ENCODE results near the gene B4GALT3. TPM values are rescaled to one million over a fixed set of nuclear protein-coding genes. Genes with fewer than 3 reads are reported as not detected.

Gene B4GALT3
- total and polyA plus RNA-seq, 2 donors = 15.3 to 21.5 TPM

DNA sequence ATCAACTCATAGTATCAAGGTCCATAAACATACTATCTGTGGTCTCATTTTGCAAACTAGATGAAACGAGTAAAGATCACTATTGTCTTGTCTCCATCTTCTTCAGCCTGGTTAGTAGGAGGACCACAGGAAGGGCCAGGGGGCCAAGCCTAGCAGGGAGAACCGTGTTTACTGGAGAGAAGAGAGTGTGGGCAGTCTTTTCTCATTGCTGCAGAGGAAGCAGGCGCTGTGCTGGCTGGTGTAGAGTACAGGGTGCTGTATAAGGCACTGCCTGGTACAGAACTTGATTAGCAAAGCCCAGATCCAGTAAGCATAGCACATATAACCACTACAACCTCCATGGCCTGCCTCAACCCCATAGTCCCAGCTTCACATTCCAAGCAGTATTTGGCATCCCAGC is 10.0 kb upstream of the B4GALT3 start:
- Histone ChIP-seq H3K4me1 (ENCODE audit: insufficient read depth) (no peaks in the 10 kb centered on the region), H3K27ac (ENCODE audit: low read depth) (no peak overlapping the region), H3K36me3 (ENCODE audit: insufficient read depth) (no peaks in the 10 kb centered on the region), H3K4me3 (ENCODE audit: low read depth, low read length) (no peak overlapping the region)
- WGBS = 72% methylated on average over 3 of the region's 3 CpGs
- no peak for DNase-seq (ENCODE audit: extremely low spot score)

DNA sequence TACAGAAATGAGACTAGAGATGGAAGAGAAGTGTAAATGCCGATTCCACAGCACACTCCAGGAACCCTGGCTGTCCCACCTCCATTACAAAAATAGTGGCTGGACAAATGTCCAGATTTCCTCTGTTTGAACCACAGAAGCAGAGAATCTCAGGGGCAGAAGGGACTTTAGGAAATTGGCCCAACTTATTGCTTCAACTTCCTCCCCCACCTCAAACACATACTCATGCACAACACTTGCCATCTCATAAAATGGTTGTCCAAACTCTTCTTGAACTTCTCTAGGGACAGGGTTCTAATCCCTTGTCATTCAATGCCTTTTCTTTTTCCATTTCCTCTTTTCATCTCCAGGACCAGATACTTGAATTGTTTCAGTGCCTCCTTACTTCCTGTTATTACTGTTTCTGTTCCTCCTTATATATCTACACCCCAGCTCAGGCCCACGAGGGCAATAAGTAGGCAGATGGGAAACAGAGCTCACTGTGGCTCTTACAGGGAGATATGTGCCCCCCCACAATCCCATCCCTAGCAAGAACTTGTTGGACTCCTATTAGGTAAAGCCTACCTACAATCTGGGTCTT is 8.5 kb upstream of the B4GALT3 start:
- Histone ChIP-seq H3K4me3 (ENCODE audit: low read depth, low read length) (no peak overlapping the region), H3K36me3 (ENCODE audit: insufficient read depth) (no peaks in the 10 kb centered on the region), H3K4me1 (ENCODE audit: insufficient read depth) (no peaks in the 10 kb centered on the region), H3K27ac (ENCODE audit: low read depth) (no peak overlapping the region)
- no peak for DNase-seq (ENCODE audit: extremely low spot score)
- 30% methylated on average over 2 of the region's 2 CpGs for WGBS

DNA sequence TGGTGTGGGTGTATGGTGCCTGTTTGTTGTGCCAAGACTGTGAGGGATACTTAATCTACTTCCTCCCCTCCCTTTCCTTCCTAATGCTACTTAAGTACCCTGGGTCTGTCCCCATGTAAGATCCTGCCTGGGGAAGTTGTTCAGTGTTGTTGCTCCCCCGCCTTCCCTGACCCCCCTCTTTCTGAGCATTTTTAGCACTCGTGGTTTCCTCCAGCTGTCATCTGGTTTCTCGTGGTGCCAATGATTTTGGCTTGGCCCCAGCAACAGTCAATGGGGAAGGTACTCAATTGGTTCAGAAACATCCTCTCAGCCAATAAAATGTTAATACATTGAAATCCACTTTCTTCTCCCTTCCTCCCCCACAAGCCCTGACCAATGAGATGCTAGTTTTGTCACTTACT is 8.0 kb upstream of the B4GALT3 start:
- DNase-seq (ENCODE audit: extremely low spot score) = no peak
- no peaks in the 10 kb centered on the region for H3K4me1 ChIP-seq (ENCODE audit: insufficient read depth)
- no peak overlapping the region for H3K27ac ChIP-seq (ENCODE audit: low read depth)
- 17% methylated on average over 3 of the region's 3 CpGs for WGBS
- no peak overlapping the region for H3K4me3 ChIP-seq (ENCODE audit: low read depth, low read length)
- H3K36me3 ChIP-seq (ENCODE audit: insufficient read depth) = no peaks in the 10 kb centered on the region

DNA sequence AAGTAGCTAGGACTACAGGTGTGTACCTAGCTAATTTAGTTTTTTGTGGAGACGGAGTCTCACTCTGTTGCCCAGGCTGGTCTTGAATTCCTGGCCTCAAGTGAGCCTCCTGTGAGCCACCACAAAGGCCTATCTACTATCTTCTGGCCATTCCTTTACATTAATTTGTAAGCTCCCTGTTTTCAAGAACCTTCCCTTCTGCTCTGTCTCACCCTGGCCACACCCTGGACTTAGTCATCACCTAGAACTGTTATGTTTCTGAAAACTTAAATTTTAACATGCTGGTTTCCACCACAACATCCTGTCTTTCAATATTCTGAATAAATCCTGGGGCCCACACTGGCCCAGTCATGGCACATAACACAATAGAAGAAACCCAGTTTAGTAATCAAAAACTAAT is 4.9 kb upstream of the B4GALT3 start:
- WGBS = 91% methylated on average over 1 of the region's 1 CpG
- H3K27ac ChIP-seq (ENCODE audit: low read depth) = no peak overlapping the region
- H3K36me3 ChIP-seq (ENCODE audit: insufficient read depth) = no peaks in the 10 kb centered on the region
- no peaks in the 10 kb centered on the region for H3K4me1 ChIP-seq (ENCODE audit: insufficient read depth)
- no peak overlapping the region for H3K4me3 ChIP-seq (ENCODE audit: low read depth, low read length)
- DNase-seq (ENCODE audit: extremely low spot score) = no peak

DNA sequence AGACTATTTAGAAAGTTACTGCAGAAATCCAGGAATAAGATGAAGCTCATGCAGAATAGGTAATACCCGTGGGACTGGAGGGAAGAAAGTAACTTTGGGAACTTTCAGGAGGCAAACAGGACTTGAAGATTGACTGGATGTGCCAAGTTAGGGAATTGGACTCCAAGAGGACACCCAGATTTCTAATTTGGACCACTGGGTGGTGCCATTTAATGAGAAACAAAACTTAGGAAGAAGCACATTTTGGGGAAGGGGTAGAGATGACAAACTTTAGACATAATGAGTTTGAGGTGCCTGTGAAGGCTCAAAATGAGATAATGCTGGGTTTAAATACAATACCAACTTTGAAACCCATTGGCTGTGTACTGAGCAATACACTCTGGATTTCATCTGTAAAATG is 3.3 kb upstream of the B4GALT3 start:
- no peak for DNase-seq (ENCODE audit: extremely low spot score)
- no peak overlapping the region for H3K27ac ChIP-seq (ENCODE audit: low read depth)
- WGBS = 68% methylated on average over 1 of the region's 1 CpG
- no peaks in the 10 kb centered on the region for H3K36me3 ChIP-seq (ENCODE audit: insufficient read depth)
- H3K4me3 ChIP-seq (ENCODE audit: low read depth, low read length) = no peak overlapping the region
- no peaks in the 10 kb centered on the region for H3K4me1 ChIP-seq (ENCODE audit: insufficient read depth)

DNA sequence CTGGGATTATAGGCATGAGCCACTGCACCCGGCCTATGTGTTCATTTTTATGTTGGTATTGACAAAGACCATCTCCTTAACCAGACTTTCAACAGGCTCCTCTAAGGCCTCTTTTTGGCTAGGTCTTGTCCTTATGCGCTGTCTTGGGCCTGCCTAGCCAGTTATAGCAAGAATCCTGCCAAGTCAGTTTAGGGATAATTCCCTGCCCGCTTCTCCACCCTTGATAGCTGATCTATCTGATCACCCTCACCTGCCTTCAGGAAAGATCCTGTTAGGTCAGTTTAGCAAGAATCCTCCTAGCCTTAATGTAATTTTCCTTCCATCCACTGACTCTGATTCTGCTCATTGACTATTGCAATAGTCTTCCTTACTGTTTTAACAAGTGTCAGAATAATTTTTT is 2.4 kb upstream of the B4GALT3 start:
- Histone ChIP-seq H3K27ac (ENCODE audit: low read depth) (no peak overlapping the region), H3K4me3 (ENCODE audit: low read depth, low read length) (no peak overlapping the region), H3K36me3 (ENCODE audit: insufficient read depth) (no peaks in the 10 kb centered on the region), H3K4me1 (ENCODE audit: insufficient read depth) (no peaks in the 10 kb centered on the region)
- 88% methylated on average over 3 of the region's 3 CpGs for WGBS
- no peak for DNase-seq (ENCODE audit: extremely low spot score)

DNA sequence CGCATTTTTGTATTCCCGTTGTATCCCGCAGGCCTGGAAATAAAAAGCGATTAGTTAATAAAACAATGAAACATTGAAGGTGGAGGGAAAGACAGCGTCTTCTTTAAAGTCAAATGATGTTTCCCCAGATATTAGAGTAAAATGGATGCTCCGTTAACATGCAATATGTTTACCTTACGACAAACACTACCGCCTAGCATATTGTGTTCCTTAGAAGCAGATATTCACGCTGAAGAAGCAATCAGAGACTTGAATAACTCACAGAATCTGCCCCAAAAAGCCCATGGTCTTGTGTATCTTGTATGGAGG is 583 bp upstream of the B4GALT3 start:
- 46% methylated on average over 9 of the region's 9 CpGs for WGBS
- H3K4me3 ChIP-seq (ENCODE audit: low read depth, low read length) = peak overlapping the region; percentile 78

DNA sequence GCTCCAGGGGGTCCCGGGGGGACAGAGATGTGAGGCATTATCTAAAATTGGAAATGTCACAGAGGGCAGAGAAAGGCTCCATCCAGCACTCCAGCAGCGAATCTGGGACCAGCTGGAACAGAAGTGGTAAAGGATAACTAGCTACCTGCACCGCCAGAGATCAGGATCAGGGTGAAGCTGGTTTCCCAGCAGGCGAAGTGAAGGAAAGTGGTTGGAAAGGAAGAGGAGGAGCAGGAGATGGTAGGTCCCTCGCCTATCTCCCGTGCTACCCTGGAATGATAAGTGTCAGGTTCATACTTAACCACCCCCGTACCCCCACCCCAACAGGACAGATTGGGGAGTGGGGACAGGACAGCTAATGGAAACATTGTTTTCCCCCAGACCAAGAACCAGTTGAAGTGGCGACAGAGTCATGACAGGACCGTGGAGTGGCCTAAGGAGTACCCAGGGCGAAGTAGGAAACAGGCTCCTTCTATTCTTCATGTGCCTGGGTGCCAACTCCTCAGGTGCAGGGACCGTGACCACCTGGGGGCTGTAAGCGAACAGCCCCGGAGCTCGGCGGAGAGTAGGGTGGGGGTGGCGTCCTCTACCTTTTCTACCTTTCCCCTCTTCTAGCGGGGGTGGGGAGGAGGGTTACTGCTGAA is 717 bp downstream of the B4GALT3 start:
- no peak for DNase-seq (ENCODE audit: extremely low spot score)
- 15% methylated on average over 17 of the region's 17 CpGs for WGBS
- Histone ChIP-seq H3K36me3 (ENCODE audit: insufficient read depth) (peaks cover 4% of the 10 kb centered on the region), H3K4me1 (ENCODE audit: insufficient read depth) (no peaks in the 10 kb centered on the region), H3K4me3 (ENCODE audit: low read depth, low read length) (peak overlapping the region; percentile 78), H3K27ac (ENCODE audit: low read depth) (peak overlapping the region; percentile 90)

More for the DNA sequence above, 583 bp upstream of the B4GALT3 start:
- Histone ChIP-seq H3K4me1 (ENCODE audit: insufficient read depth) (no peaks in the 10 kb centered on the region), H3K27ac (ENCODE audit: low read depth) (peak overlapping the region; percentile 84), H3K36me3 (ENCODE audit: insufficient read depth) (peaks cover 2% of the 10 kb centered on the region)
- DNase-seq (ENCODE audit: extremely low spot score) = no peak

DNA sequence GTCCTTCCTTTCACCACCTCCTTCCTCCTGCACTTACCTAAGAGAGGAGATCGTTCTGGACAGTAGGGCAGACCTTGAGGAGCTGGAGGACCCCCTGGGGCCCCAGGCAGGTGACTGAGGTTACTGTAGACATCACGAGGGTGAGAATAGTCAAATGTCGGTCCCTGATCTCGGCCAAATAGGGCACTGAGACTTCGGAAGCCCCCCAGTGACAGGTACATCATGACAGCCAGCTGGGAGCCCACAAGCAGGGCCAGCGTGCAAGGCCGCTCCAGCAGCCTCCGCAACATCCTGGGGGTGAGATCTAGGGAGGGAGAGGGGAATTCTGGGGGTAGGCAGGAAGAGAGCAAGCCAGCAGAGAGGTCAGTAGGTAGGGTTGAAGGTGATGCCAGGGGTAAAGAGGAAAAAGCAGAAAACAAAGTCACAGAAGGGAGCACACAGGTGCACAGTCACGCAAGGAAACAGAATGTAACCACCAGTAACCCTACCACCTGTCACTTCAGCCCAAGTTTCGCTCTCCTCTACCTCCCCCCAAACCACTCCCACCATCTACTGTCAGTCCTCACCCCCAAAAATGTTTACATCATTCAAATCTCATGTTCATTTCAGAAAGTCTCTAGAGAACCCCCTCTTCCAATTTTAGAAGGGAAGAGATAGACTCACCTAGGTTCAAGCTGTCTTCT is 1.4 kb downstream of the B4GALT3 start:
- no peak for DNase-seq (ENCODE audit: extremely low spot score)
- no peak overlapping the region for H3K27ac ChIP-seq (ENCODE audit: low read depth)
- H3K36me3 ChIP-seq (ENCODE audit: insufficient read depth) = peaks cover 5% of the 10 kb centered on the region
- WGBS = 87% methylated on average over 10 of the region's 10 CpGs
- peak overlapping the region; percentile 78 for H3K4me3 ChIP-seq (ENCODE audit: low read depth, low read length)
- H3K4me1 ChIP-seq (ENCODE audit: insufficient read depth) = no peaks in the 10 kb centered on the region

DNA sequence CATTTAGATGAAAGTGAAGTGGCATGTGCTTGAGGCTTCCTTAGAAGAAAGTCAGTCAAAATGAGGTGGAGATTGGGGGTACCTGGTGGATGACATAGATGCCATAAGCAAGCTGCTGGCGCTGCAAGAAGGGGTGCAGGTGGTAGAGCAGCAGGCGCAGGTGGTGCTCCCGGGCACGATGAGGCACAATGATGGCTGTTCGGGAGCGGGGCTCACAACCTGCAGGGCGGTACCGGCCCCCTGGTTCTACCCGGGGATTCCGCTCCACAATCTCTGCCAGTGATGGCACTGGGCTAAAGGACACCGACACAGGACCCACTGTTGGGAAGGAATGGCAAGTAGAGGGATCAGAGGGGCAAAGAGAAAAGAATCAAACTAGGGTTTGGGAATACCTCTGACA is 2.4 kb downstream of the B4GALT3 start:
- peaks cover 5% of the 10 kb centered on the region for H3K36me3 ChIP-seq (ENCODE audit: insufficient read depth)
- DNase-seq (ENCODE audit: extremely low spot score) = no peak
- no peak overlapping the region for H3K4me3 ChIP-seq (ENCODE audit: low read depth, low read length)
- 95% methylated on average over 11 of the region's 11 CpGs for WGBS
- H3K27ac ChIP-seq (ENCODE audit: low read depth) = no peak overlapping the region
- H3K4me1 ChIP-seq (ENCODE audit: insufficient read depth) = no peaks in the 10 kb centered on the region

DNA sequence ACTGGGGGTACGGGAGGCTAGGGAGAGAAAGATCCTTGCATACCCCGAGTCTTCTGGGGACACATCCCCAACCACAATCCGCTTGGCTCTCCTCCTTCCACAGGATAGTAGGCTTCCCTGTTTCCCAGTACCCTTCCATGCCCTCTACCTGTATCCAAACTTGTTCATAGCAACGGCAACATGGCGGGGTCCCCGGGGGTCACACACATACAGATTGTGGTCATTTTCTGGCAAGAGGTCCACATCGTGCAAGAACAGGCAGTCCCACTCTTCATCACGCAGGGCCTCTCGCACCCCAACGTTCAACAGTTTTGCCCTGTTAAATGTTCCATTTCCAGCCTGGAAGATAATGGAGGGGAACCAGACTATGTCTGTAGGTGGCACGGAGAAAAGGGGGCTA is 3.6 kb downstream of the B4GALT3 start:
- 95% methylated on average over 11 of the region's 11 CpGs for WGBS
- no peaks in the 10 kb centered on the region for H3K4me1 ChIP-seq (ENCODE audit: insufficient read depth)
- no peak overlapping the region for H3K4me3 ChIP-seq (ENCODE audit: low read depth, low read length)
- no peak for DNase-seq (ENCODE audit: extremely low spot score)
- H3K27ac ChIP-seq (ENCODE audit: low read depth) = no peak overlapping the region
- peaks cover 5% of the 10 kb centered on the region for H3K36me3 ChIP-seq (ENCODE audit: insufficient read depth)

DNA sequence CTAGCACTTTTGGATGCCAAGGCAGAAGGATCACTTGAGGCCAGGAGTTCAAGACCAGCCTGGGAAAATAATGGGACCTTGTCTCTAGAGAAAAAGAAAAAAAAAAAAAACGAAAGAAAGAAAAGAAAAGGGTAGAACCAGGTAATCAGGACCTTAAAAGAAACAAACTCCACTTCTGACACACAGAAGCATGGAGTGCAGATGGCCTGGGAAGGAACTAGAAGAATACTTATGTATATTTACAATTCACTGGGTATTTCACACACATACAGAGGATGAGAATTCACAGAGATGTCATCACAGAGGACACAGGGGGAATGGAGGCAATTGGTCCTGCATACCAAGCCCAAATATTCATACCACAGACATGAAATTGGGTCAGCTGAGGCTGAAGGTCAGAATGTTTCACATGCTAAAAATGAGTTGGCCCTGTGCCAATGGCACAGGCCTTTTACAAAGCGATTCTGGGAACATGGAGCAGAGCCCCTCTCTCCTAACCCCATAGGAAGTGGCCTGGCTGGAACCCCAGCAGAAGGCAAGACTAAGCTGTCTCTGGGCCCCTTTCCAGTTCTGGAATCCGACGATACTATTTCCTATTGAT is 4.4 kb downstream of the B4GALT3 start:
- Histone ChIP-seq H3K4me3 (ENCODE audit: low read depth, low read length) (no peak overlapping the region), H3K36me3 (ENCODE audit: insufficient read depth) (peaks cover 5% of the 10 kb centered on the region), H3K4me1 (ENCODE audit: insufficient read depth) (no peaks in the 10 kb centered on the region), H3K27ac (ENCODE audit: low read depth) (no peak overlapping the region)
- WGBS = 39% methylated on average over 4 of the region's 4 CpGs
- no peak for DNase-seq (ENCODE audit: extremely low spot score)

DNA sequence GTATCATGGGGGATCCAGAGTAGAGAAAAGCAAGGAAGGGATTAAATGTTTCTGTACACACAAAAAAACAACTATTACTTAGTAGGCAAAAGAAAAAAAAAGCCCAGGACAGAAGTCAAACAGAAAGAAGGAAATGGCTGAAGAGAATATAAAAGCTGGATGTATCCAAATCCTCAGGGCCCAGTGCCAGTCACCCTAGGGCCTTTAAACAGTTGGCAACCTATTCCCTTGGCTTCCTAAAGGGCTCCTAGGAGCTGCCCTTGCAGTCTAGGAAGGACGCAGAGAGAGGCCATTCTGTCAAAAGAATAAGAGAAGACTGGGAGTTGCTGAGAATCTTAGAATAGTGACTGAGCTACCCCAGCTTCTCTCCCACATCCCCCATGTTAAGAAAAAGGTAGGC is 5.0 kb downstream of the B4GALT3 start:
- DNase-seq (ENCODE audit: extremely low spot score) = no peak
- Histone ChIP-seq H3K4me1 (ENCODE audit: insufficient read depth) (no peaks in the 10 kb centered on the region), H3K36me3 (ENCODE audit: insufficient read depth) (peaks cover 5% of the 10 kb centered on the region), H3K4me3 (ENCODE audit: low read depth, low read length) (no peak overlapping the region), H3K27ac (ENCODE audit: low read depth) (no peak overlapping the region)
- WGBS = 84% methylated on average over 1 of the region's 1 CpG

DNA sequence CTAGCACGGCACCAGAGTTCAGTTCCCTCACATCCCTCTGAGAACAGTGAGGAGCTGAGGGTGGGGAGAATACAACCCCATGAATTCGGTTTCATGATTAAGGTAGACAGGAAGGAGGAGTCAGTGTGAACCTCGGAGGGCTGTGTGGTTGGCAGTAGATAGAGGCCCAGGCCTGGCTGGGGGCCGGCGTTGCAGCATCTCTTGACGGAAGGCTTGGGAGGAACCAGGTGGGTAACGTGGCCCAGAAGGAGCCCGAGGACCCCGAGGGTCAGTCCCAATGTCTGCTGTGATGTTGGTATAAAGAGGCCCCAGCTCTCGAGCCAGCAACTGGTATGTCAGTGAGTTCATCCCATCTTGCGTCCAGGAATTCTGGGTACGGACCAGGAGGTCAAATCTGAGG is 5.6 kb downstream of the B4GALT3 start:
- H3K4me1 ChIP-seq (ENCODE audit: insufficient read depth) = no peaks in the 10 kb centered on the region
- 86% methylated on average over 12 of the region's 12 CpGs for WGBS
- no peak overlapping the region for H3K4me3 ChIP-seq (ENCODE audit: low read depth, low read length)
- DNase-seq (ENCODE audit: extremely low spot score) = no peak
- no peak overlapping the region for H3K27ac ChIP-seq (ENCODE audit: low read depth)
- H3K36me3 ChIP-seq (ENCODE audit: insufficient read depth) = peaks cover 5% of the 10 kb centered on the region
